HEK293 (cell line): ENCODE measurements around the gene MTX1.

Experiments
- ATF2 ChIP-seq: fragments of 450-650 bp; formaldehyde crosslinking; IDR thresholded peaks from 2 replicates; pipeline ENCODE4 v1.5.1; 2016; ENCODE audit warnings: missing biosample characterization, missing genetic modification characterization, low read depth
- GFI1B ChIP-seq: fragments of 450-650 bp; formaldehyde crosslinking; IDR thresholded peaks from 2 replicates; pipeline ENCODE4 v1.5.1; 2016; ENCODE audit warnings: missing biosample characterization, missing genetic modification characterization
- HOXD13 ChIP-seq: sonication (generic); formaldehyde crosslinking; IDR thresholded peaks from 2 replicates; pipeline ENCODE4 v1.8.0; 2022; ENCODE audit warnings: missing genetic modification reagents, borderline replicate concordance
- IKZF3 ChIP-seq: fragments of 450-650 bp; IDR thresholded peaks from 2 replicates; pipeline ENCODE4 v1.5.0; 2018; ENCODE audit warnings: missing biosample characterization, mild to moderate bottlenecking, missing genetic modification characterization, moderate library complexity
- KLF1 ChIP-seq: fragments of 450-650 bp; formaldehyde crosslinking; IDR thresholded peaks from 2 replicates; pipeline ENCODE4 v1.5.1; 2016; ENCODE audit warnings: missing biosample characterization, missing genetic modification characterization
- KLF10 ChIP-seq: fragments of 450-650 bp; IDR thresholded peaks from 2 replicates; pipeline ENCODE4 v1.5.1; 2018; ENCODE audit warnings: missing biosample characterization, mild to moderate bottlenecking, missing genetic modification characterization
- SALL2 ChIP-seq: fragments of 450-650 bp; formaldehyde crosslinking; IDR thresholded peaks from 2 replicates; pipeline ENCODE4 v1.5.0; 2017; ENCODE audit warnings: missing biosample characterization, mild to moderate bottlenecking, missing genetic modification characterization, borderline replicate concordance
- YY2 ChIP-seq: fragments of 450-650 bp; formaldehyde crosslinking; IDR thresholded peaks from 2 replicates; pipeline ENCODE4 v1.5.1; 2016; ENCODE audit warnings: missing biosample characterization, missing genetic modification characterization
- ZBTB7A ChIP-seq: fragments of 450-650 bp; formaldehyde crosslinking; IDR thresholded peaks from 2 replicates; pipeline ENCODE4 v1.5.1; 2016; ENCODE audit warnings: low read depth, missing biosample characterization, missing genetic modification characterization
- ZFP37 ChIP-seq: fragments of 450-650 bp; formaldehyde crosslinking; IDR thresholded peaks from 2 replicates; pipeline ENCODE4 v1.5.1; 2016; ENCODE audit warnings: missing biosample characterization, missing genetic modification characterization
- ZIC2 ChIP-seq: fragments of 450-650 bp; formaldehyde crosslinking; IDR thresholded peaks from 2 replicates; pipeline ENCODE4 v1.5.1; 2016; ENCODE audit warnings: missing biosample characterization, missing genetic modification characterization
- ZNF10 ChIP-seq: fragments of 450-650 bp; formaldehyde crosslinking; IDR thresholded peaks from 2 replicates; pipeline ENCODE4 v1.5.1; 2017; ENCODE audit warnings: missing biosample characterization, missing genetic modification characterization
- ZNF16 ChIP-seq: fragments of 450-650 bp; formaldehyde crosslinking; IDR thresholded peaks from 2 replicates; pipeline ENCODE4 v1.5.1; 2016; ENCODE audit warnings: low read depth, missing biosample characterization, missing genetic modification characterization
- ZNF175 ChIP-seq: fragments of 450-650 bp; formaldehyde crosslinking; IDR thresholded peaks from 2 replicates; pipeline ENCODE4 v1.5.1; 2016; ENCODE audit warnings: missing biosample characterization, missing genetic modification characterization
- ZNF274 ChIP-seq, 2 experiments: fragments of 200-500 bp in 1 of 2; fragments of 450-650 bp in 1 of 2; sonication (Bioruptor generic) in 1 of 2; formaldehyde crosslinking in 1 of 2; IDR thresholded peaks; 2 replicates each; pipeline versions ENCODE4 v1.5.1 to v1.6.1; 2014 to 2016; ENCODE audit warnings: borderline replicate concordance in 1 of 2, inconsistent platforms in 1 of 2, low read length in 1 of 2, missing biosample characterization in 1 of 2, missing genetic modification characterization in 1 of 2
- ZNF292 ChIP-seq: fragments of 450-650 bp; formaldehyde crosslinking; IDR thresholded peaks from 2 replicates; pipeline ENCODE4 v1.5.1; 2016; ENCODE audit warnings: low read depth, missing biosample characterization, missing genetic modification characterization, borderline replicate concordance
- ZNF311 ChIP-seq: fragments of 450-650 bp; formaldehyde crosslinking; IDR thresholded peaks from 2 replicates; pipeline ENCODE4 v1.5.1; 2017; ENCODE audit warnings: missing biosample characterization, missing genetic modification characterization, borderline replicate concordance
- ZNF350 ChIP-seq: fragments of 450-650 bp; formaldehyde crosslinking; IDR thresholded peaks from 2 replicates; pipeline ENCODE4 v1.5.0; 2017; ENCODE audit warnings: missing biosample characterization, mild to moderate bottlenecking, missing genetic modification characterization
- ZNF423 ChIP-seq: fragments of 450-650 bp; formaldehyde crosslinking; IDR thresholded peaks from 2 replicates; pipeline ENCODE4 v1.5.1; 2016; ENCODE audit warnings: missing biosample characterization, missing genetic modification characterization
- ZNF426 ChIP-seq: fragments of 450-650 bp; formaldehyde crosslinking; IDR thresholded peaks from 2 replicates; pipeline ENCODE4 v1.5.1; 2017; ENCODE audit warnings: missing biosample characterization, missing genetic modification characterization, mild to moderate bottlenecking, inconsistent platforms, moderate library complexity
- ZNF544 ChIP-seq: fragments of 450-650 bp; formaldehyde crosslinking; IDR thresholded peaks from 2 replicates; pipeline ENCODE4 v1.5.0; 2017; ENCODE audit warnings: missing biosample characterization, missing genetic modification characterization
- ZNF555 ChIP-seq: fragments of 450-650 bp; formaldehyde crosslinking; conservative IDR thresholded peaks from 2 replicates; pipeline ENCODE4 v1.5.1; 2017; ENCODE audit warnings: missing biosample characterization, mild to moderate bottlenecking, missing genetic modification characterization, inconsistent platforms
- ZNF561 ChIP-seq: fragments of 450-650 bp; IDR thresholded peaks from 2 replicates; pipeline ENCODE4 v1.5.1; 2018; ENCODE audit warnings: missing biosample characterization, missing genetic modification characterization, borderline replicate concordance
- ZNF596 ChIP-seq: fragments of 450-650 bp; IDR thresholded peaks from 2 replicates; pipeline ENCODE4 v1.5.0; 2018; ENCODE audit warnings: missing biosample characterization, mild to moderate bottlenecking, missing genetic modification characterization, moderate library complexity
- ZNF777 ChIP-seq: fragments of 450-650 bp; formaldehyde crosslinking; IDR thresholded peaks from 2 replicates; pipeline ENCODE4 v1.5.1; 2017; ENCODE audit warnings: missing biosample characterization, missing genetic modification characterization, borderline replicate concordance
- ZNF830 ChIP-seq: fragments of 450-650 bp; IDR thresholded peaks from 2 replicates; pipeline ENCODE4 v1.5.0; 2018; ENCODE audit warnings: missing biosample characterization, missing genetic modification characterization, low read depth, mild to moderate bottlenecking, moderate library complexity
- ZSCAN5A ChIP-seq: fragments of 450-650 bp; formaldehyde crosslinking; IDR thresholded peaks from 2 replicates; pipeline ENCODE4 v1.5.1; 2016; ENCODE audit warnings: missing biosample characterization, missing genetic modification characterization
- ZXDB ChIP-seq: fragments of 450-650 bp; formaldehyde crosslinking; IDR thresholded peaks from 2 replicates; pipeline ENCODE4 v1.5.1; 2016; ENCODE audit warnings: missing biosample characterization, missing genetic modification characterization
- TF ChIP-seq, protein P1 (sequence below): fragments of 450-650 bp; formaldehyde crosslinking; IDR thresholded peaks from 2 replicates; pipeline ENCODE4 v1.5.1; 2017; ENCODE audit warnings: missing biosample characterization, missing genetic modification characterization
- TF ChIP-seq, protein P2 (sequence below): fragments of 450-650 bp; formaldehyde crosslinking; IDR thresholded peaks from 2 replicates; pipeline ENCODE4 v1.5.1; 2017; ENCODE audit warnings: missing biosample characterization, missing genetic modification characterization
- TF ChIP-seq, protein P3 (sequence below): fragments of 450-650 bp; formaldehyde crosslinking; IDR thresholded peaks from 2 replicates; pipeline ENCODE4 v1.5.1; 2016; ENCODE audit warnings: missing biosample characterization, missing genetic modification characterization

The MTX1 gene

DNA sequence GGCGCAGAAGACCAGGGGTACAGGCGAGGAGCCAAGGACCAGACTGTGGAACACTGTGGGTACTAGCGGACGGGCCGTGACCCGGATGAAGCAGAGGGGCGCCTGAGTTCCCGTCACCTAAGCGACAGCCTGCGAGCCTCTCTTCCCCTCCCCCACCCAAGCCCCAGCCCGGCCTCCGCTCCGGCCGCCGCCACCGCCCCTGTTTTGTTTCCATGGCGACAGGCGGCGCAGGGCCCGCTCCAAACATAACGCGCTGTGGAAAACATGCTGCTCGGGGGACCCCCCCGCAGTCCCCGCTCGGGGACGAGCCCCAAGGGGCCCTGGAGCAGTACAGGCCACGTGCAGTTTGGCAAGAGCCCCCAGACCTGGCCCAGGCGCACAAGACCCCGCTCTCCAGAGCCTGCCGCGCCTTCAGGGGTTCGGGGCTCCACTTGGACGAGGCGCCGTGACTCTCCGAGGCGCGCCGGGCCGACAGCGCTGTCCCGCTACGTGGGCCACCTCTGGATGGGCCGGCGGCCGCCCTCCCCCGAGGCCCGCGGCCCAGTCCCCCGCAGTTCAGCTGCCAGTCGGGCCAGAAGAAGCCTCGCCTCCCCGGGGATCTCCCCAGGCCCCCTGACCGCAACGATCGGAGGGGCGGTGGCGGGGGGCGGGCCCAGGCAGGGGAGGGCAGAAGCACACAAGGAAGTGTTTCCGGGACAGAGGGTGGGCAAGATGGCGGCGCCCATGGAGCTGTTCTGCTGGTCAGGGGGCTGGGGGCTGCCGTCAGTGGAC, at the start of gene MTX1 (continued):
- TF ChIP-seq GFI1B (0 out of 2 replicates have a peak, but pooled peaks have one; percentile 20), KLF10 (tag by site-specific recombination) (peak; percentile 74), ZIC2 (tag by site-specific recombination) (peak; percentile 98), ZSCAN5A (tag by site-specific recombination) (no peak), ZNF10 (tag by site-specific recombination) (0 out of 2 replicates have a peak, but pooled peaks have one; percentile 60), KLF1 (tag by site-specific recombination) (peak; percentile 79), ZNF311 (tag by site-specific recombination) (no peak), ATF2 (tag by site-specific recombination) (no peak), ZFP37 (tag by site-specific recombination) (0 out of 2 replicates have a peak, but pooled peaks have one; percentile 8), ZBTB7A (tag by site-specific recombination) (peak; percentile 48), ZNF274 (IDR thresholded peaks at IDR 0.05; ENCODE audit: low read length) (no peak), ZNF274 (tag by site-specific recombination; IDR thresholded peaks at IDR 0.05; ENCODE audit: borderline replicate concordance) (no peak), SALL2 (tag by site-specific recombination) (no peak), ZNF292 (tag by site-specific recombination) (no peak), ZNF777 (tag by site-specific recombination) (no peak), ZNF175 (tag by site-specific recombination) (no peak), ZNF423 (tag by site-specific recombination) (peak; percentile 94), ZNF555 (tag by site-specific recombination) (no peak), ZXDB (tag by site-specific recombination) (peak; percentile 82), ZNF426 (no peak), ZNF544 (tag by site-specific recombination) (no peak), IKZF3 (peak; percentile 43), ZNF16 (tag by site-specific recombination) (no peak), ZNF350 (tag by site-specific recombination) (no peak), ZNF830 (no peak), YY2 (tag by site-specific recombination) (peak; percentile 94), ZNF561 (0 out of 2 replicates have a peak, but pooled peaks have one; percentile 50), ZNF596 (peak; percentile 43; the same call in 1 of the 2 replicates), HOXD13 (no peak)
- TF ChIP-seq, protein P1, sequence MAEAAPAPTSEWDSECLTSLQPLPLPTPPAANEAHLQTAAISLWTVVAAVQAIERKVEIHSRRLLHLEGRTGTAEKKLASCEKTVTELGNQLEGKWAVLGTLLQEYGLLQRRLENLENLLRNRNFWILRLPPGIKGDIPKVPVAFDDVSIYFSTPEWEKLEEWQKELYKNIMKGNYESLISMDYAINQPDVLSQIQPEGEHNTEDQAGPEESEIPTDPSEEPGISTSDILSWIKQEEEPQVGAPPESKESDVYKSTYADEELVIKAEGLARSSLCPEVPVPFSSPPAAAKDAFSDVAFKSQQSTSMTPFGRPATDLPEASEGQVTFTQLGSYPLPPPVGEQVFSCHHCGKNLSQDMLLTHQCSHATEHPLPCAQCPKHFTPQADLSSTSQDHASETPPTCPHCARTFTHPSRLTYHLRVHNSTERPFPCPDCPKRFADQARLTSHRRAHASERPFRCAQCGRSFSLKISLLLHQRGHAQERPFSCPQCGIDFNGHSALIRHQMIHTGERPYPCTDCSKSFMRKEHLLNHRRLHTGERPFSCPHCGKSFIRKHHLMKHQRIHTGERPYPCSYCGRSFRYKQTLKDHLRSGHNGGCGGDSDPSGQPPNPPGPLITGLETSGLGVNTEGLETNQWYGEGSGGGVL (tag by site-specific recombination), result peak; percentile 86
- TF ChIP-seq, protein P2, sequence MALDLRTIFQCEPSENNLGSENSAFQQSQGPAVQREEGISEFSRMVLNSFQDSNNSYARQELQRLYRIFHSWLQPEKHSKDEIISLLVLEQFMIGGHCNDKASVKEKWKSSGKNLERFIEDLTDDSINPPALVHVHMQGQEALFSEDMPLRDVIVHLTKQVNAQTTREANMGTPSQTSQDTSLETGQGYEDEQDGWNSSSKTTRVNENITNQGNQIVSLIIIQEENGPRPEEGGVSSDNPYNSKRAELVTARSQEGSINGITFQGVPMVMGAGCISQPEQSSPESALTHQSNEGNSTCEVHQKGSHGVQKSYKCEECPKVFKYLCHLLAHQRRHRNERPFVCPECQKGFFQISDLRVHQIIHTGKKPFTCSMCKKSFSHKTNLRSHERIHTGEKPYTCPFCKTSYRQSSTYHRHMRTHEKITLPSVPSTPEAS (tag by site-specific recombination), result no peak
- TF ChIP-seq, protein P3, sequence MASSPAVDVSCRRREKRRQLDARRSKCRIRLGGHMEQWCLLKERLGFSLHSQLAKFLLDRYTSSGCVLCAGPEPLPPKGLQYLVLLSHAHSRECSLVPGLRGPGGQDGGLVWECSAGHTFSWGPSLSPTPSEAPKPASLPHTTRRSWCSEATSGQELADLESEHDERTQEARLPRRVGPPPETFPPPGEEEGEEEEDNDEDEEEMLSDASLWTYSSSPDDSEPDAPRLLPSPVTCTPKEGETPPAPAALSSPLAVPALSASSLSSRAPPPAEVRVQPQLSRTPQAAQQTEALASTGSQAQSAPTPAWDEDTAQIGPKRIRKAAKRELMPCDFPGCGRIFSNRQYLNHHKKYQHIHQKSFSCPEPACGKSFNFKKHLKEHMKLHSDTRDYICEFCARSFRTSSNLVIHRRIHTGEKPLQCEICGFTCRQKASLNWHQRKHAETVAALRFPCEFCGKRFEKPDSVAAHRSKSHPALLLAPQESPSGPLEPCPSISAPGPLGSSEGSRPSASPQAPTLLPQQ (tag by site-specific recombination), result peak; percentile 75; the same call in 1 of the 2 replicates
